ENCODE measurements around the gene CLEC4G.
"Not testable (repeated sequence)": the region's sequence is repeated elsewhere in the genome, so short reads cannot be mapped to it uniquely, and the experiment has no call there.

The CLEC4G gene

GRCh38 chr19:7732045-7732444, at the start of gene CLEC4G:
TSS of gene CLEC4G (minus strand) at chr19:7732110. CDS start at chr19:7732102, 8 bp downstream.
- no peak for FAIRE-seq

GRCh38 chr19:7781157-7781556, 49.2 kb upstream of the CLEC4G start:
- FAIRE-seq: no peak

- no peak for FAIRE-seq
Observed at GRCh38 chr19:7779631-7780486, 47.9 kb upstream of the CLEC4G start.

GRCh38 chr19:7778081-7778480, 46.2 kb upstream of the CLEC4G start:
- FAIRE-seq: no peak

GRCh38 chr19:7775761-7776160, 43.9 kb upstream of the CLEC4G start:
- no peak for FAIRE-seq

- FAIRE-seq: no peak
Observed at GRCh38 chr19:7773841-7774240, 41.9 kb upstream of the CLEC4G start.

- FAIRE-seq: no peak
Observed at GRCh38 chr19:7772752-7773291, 40.9 kb upstream of the CLEC4G start.

- FAIRE-seq: no peak
Observed at GRCh38 chr19:7771072-7771471, 39.2 kb upstream of the CLEC4G start.

- FAIRE-seq: no peak
Observed at GRCh38 chr19:7769171-7769570, 37.3 kb upstream of the CLEC4G start.

- no peak for FAIRE-seq
Observed at GRCh38 chr19:7767487-7767886, 35.6 kb upstream of the CLEC4G start.

- no peak for FAIRE-seq
Observed at GRCh38 chr19:7766535-7766934, 34.6 kb upstream of the CLEC4G start.

- FAIRE-seq: not testable (repeated sequence)
Observed at GRCh38 chr19:7765043-7765442, 33.1 kb upstream of the CLEC4G start.

- not testable (repeated sequence) for FAIRE-seq
Observed at GRCh38 chr19:7764157-7764556, 32.2 kb upstream of the CLEC4G start.

- no peak for FAIRE-seq
Observed at GRCh38 chr19:7763696-7764095, 31.8 kb upstream of the CLEC4G start.

GRCh38 chr19:7762719-7763293, 30.9 kb upstream of the CLEC4G start, which contains the start of gene CLEC4M:
TSS of gene CLEC4M (plus strand) at chr19:7763243. CDS start at chr19:7763267, 24 bp downstream.
- FAIRE-seq: no peak

- no peak for FAIRE-seq
Observed at GRCh38 chr19:7759156-7759555, 27.2 kb upstream of the CLEC4G start.

- no peak for FAIRE-seq
Observed at GRCh38 chr19:7757358-7757757, 25.4 kb upstream of the CLEC4G start.

- no peak for FAIRE-seq
Observed at GRCh38 chr19:7756258-7756657, 24.3 kb upstream of the CLEC4G start.

GRCh38 chr19:7751157-7751783, 19.4 kb upstream of the CLEC4G start:
- no peak for FAIRE-seq

- FAIRE-seq: no peak
Observed at GRCh38 chr19:7748756-7749155, 16.8 kb upstream of the CLEC4G start.

- no peak for FAIRE-seq
Observed at GRCh38 chr19:7748171-7748570, 16.3 kb upstream of the CLEC4G start.

- no peak for FAIRE-seq
Observed at GRCh38 chr19:7746903-7747884, 15.3 kb upstream of the CLEC4G start, which contains the start of gene CD209. TSS of gene CD209 (minus strand) at chr19:7747534. CDS start at chr19:7747511, 23 bp downstream.
